ENCODE data around the gene MSX2. TPM values are rescaled to one million over a fixed set of nuclear protein-coding genes. Genes with fewer than 3 reads are reported as not detected.

Gene MSX2
- total and polyA plus RNA-seq, 2 of the 4 experiments (the other 2 are of a cell fraction), result 2.2 to 3.7 TPM

- ATAC-seq (ENCODE audit: low read depth) (no peak), DNase-seq (no peak)
- Histone ChIP-seq H2AFZ (replicated peaks; ENCODE audit: low read length, poor library complexity) (no peak overlapping the region), H3K4ac (ENCODE audit: low read depth, low read length) (no peak overlapping the region), H3K23ac (ENCODE audit: low read depth, low read length) (no peak overlapping the region), H3K27me3 (ENCODE audit: control insufficient read depth, insufficient read depth, low read length) (peaks cover 34% of the 10 kb centered on the region), H3K27ac (ENCODE audit: insufficient read depth, low read length) (no peak overlapping the region), H2BK20ac (ENCODE audit: low read depth, low read length) (no peak overlapping the region), H3K9me3 (ENCODE audit: control insufficient read depth, insufficient read depth, low read length) (no peaks in the 10 kb centered on the region), H4K8ac (ENCODE audit: low read depth in 2 of 2, low read length in 2 of 2) (no peak overlapping the region), H2BK15ac (ENCODE audit: low read depth, low read length) (no peak overlapping the region), H3K18ac (ENCODE audit: low read depth, low read length) (no peak overlapping the region), H3K79me1 (ENCODE audit: low read depth in 1 of 2, low read length in 2 of 2) (no peaks in the 10 kb centered on the region), H2BK120ac (ENCODE audit: low read depth, low read length) (no peak overlapping the region), H3K9me1 (ENCODE audit: insufficient read depth, low read length) (no peaks in the 10 kb centered on the region), H3K36me3 (ENCODE audit: control insufficient read depth, insufficient read depth, low read length) (no peaks in the 10 kb centered on the region), H4K5ac (ENCODE audit: low read depth, low read length) (no peak overlapping the region), H3K9ac (ENCODE audit: low read depth, low read length) (no peak overlapping the region), H2BK5ac (ENCODE audit: low read depth, low read length, poor library complexity, severe bottlenecking) (no peak overlapping the region), H2AK9ac (replicated peaks; ENCODE audit: low read depth, low read length, poor library complexity) (no peak overlapping the region), H3K4me3 (ENCODE audit: insufficient read depth, low read depth, low read length) (no peak overlapping the region), H3K4me2 (ENCODE audit: low read depth, low read length) (no peak overlapping the region), H4K91ac (ENCODE audit: insufficient read depth, low read depth, low read length) (no peak overlapping the region), H3K4me1 (ENCODE audit: control insufficient read depth, insufficient read depth, low read length) (no peaks in the 10 kb centered on the region), H2AK5ac (ENCODE audit: low read depth, low read length) (no peak overlapping the region), H4K20me1 (ENCODE audit: insufficient read depth, low read length) (no peaks in the 10 kb centered on the region), H3K56ac (ENCODE audit: extremely low read depth, insufficient read depth, low read length) (no peak overlapping the region), H3K14ac (replicated peaks; ENCODE audit: low read depth, low read length) (no peak overlapping the region)
- TF ChIP-seq ELK1 (IDR thresholded peaks at IDR 0.05; ENCODE audit: borderline replicate concordance, low read depth, low read length) (no peak), MAFK (IDR thresholded peaks at IDR 0.05; ENCODE audit: low read depth, low read length) (no peak), CTCF (conservative IDR thresholded peaks at IDR 0.05; ENCODE audit: low read depth, low read length) (no peak), RAD21 (IDR thresholded peaks at IDR 0.05; ENCODE audit: low read length) (no peak), SMC3 (IDR thresholded peaks at IDR 0.05; ENCODE audit: low read depth, low read length) (no peak), BHLHE40 (IDR thresholded peaks at IDR 0.05; ENCODE audit: low read depth, low read length) (no peak), RCOR1 (IDR thresholded peaks at IDR 0.05; ENCODE audit: insufficient replicate concordance, low read length) (no peak), CEBPB (IDR thresholded peaks at IDR 0.05; ENCODE audit: low read depth, low read length) (no peak), RFX5 (IDR thresholded peaks at IDR 0.05; ENCODE audit: low read depth, low read length) (no peak), FOS (IDR thresholded peaks at IDR 0.05; ENCODE audit: low read depth, low read length) (no peak), POLR2A (IDR thresholded peaks at IDR 0.05; ENCODE audit: low read depth, low read length) (no peak), MAZ (IDR thresholded peaks at IDR 0.05; ENCODE audit: borderline replicate concordance, low read depth, low read length) (no peak), CHD1 (IDR thresholded peaks at IDR 0.05; ENCODE audit: low read depth, low read length) (no peak)
- TF ChIP-seq, protein P1, sequence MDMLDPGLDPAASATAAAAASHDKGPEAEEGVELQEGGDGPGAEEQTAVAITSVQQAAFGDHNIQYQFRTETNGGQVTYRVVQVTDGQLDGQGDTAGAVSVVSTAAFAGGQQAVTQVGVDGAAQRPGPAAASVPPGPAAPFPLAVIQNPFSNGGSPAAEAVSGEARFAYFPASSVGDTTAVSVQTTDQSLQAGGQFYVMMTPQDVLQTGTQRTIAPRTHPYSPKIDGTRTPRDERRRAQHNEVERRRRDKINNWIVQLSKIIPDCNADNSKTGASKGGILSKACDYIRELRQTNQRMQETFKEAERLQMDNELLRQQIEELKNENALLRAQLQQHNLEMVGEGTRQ (IDR thresholded peaks at IDR 0.05; ENCODE audit: low read depth, low read length), result no peak
- dilution Hi-C loops (cut with HindIII; ENCODE audit: low sequenced_read_pairs, unreplicated experiment) (no loop called here), intact Hi-C loops (cut with micrococcal nuclease) (no loop called here), in situ Hi-C loops (cut with MboI; ENCODE audit: low sequenced_read_pairs) (no loop called here)
- CTCF ChIA-PET, result interaction anchor here (1.1 kb wide), 1 partner anchor 20 kb away, joined by 3 read pairs; no protein-coding TSS in a partner anchor
- POLR2A ChIA-PET (ENCODE audit: unreplicated experiment), result no interaction called here
- BruUV-seq (replicated peaks), result no TSS peak
Observed at GRCh38 chr5:174687503-174687902, 36.9 kb upstream of the MSX2 start.
